HG02840 (cell line): ENCODE results near the gene PXDN.
"Not testable (repeated sequence)": the region's sequence is repeated elsewhere in the genome, so short reads cannot be mapped to it uniquely, and the experiment has no call there.

Experiments
- ATAC-seq: cut with Tn5 transposase; IDR thresholded peaks from one replicate; pipeline ENCODE4 v1.9.1; 2021; ENCODE audit warnings: mild to moderate bottlenecking, moderate library complexity, moderate number of reproducible peaks; ENCODE audit not compliant: unreplicated experiment, low FRiP score

Gene PXDN

GRCh38 chr2:1743396-1744150 lies 742 bp downstream of the PXDN start:
- no peak for ATAC-seq

GRCh38 chr2:1742681-1743395 lies 1.5 kb downstream of the PXDN start:
- ATAC-seq, result no peak

- no peak for ATAC-seq
Measured at GRCh38 chr2:1742301-1742680, 2.0 kb downstream of the PXDN start.

- ATAC-seq, result no peak
Measured at GRCh38 chr2:1741851-1742250, 2.5 kb downstream of the PXDN start.

- no peak for ATAC-seq
Measured at GRCh38 chr2:1740716-1741589, 3.4 kb downstream of the PXDN start.

- no peak for ATAC-seq
Measured at GRCh38 chr2:1739961-1740715, 4.2 kb downstream of the PXDN start.

GRCh38 chr2:1739322-1739957 lies 4.9 kb downstream of the PXDN start:
- no peak for ATAC-seq

GRCh38 chr2:1738646-1739302 lies 5.5 kb downstream of the PXDN start:
- ATAC-seq, result no peak

GRCh38 chr2:1738163-1738562 lies 6.2 kb downstream of the PXDN start:
- ATAC-seq, result no peak

- no peak for ATAC-seq
Measured at GRCh38 chr2:1736997-1737480, 7.3 kb downstream of the PXDN start.

GRCh38 chr2:1736045-1736444 lies 8.3 kb downstream of the PXDN start:
- no peak for ATAC-seq

GRCh38 chr2:1733298-1733697 lies 11.0 kb downstream of the PXDN start:
- not testable (repeated sequence) for ATAC-seq

GRCh38 chr2:1731963-1732768 lies 12.1 kb downstream of the PXDN start:
- no peak for ATAC-seq

- no peak for ATAC-seq
Measured at GRCh38 chr2:1731447-1731962, 12.8 kb downstream of the PXDN start.

- ATAC-seq, result no peak
Measured at GRCh38 chr2:1730015-1730927, 14.0 kb downstream of the PXDN start.

GRCh38 chr2:1729242-1729641 lies 15.1 kb downstream of the PXDN start:
- no peak for ATAC-seq

GRCh38 chr2:1728821-1729220 lies 15.5 kb downstream of the PXDN start:
- ATAC-seq, result no peak
